DLD1 (cell line): ENCODE measurements around the gene ASZ1.

Experiments
- in situ Hi-C: cut with HindIII; loops from 2 replicates; pipeline ENCODE4 v1.10.0; 2017; ENCODE audit warnings: low sequenced_read_pairs

ASZ1 gene

GRCh38 chr7:117403737-117404136 lies 23.6 kb downstream of the ASZ1 start:
- in situ Hi-C loops: no loop called here

GRCh38 chr7:117402109-117402508 lies 25.2 kb downstream of the ASZ1 start:
- in situ Hi-C loops: no loop called here

- in situ Hi-C loops: no loop called here
Observed at GRCh38 chr7:117401293-117402002, 25.8 kb downstream of the ASZ1 start.

- in situ Hi-C loops: no loop called here
Observed at GRCh38 chr7:117399820-117400422, 27.4 kb downstream of the ASZ1 start.

- in situ Hi-C loops: no loop called here
Observed at GRCh38 chr7:117395743-117396142, 31.6 kb downstream of the ASZ1 start.

GRCh38 chr7:117393781-117394180 lies 33.5 kb downstream of the ASZ1 start:
- in situ Hi-C loops: no loop called here

- in situ Hi-C loops: no loop called here
Observed at GRCh38 chr7:117389871-117390270, 37.4 kb downstream of the ASZ1 start.

- in situ Hi-C loops: no loop called here
Observed at GRCh38 chr7:117386110-117386706, 41.1 kb downstream of the ASZ1 start.

GRCh38 chr7:117385363-117386109 lies 41.8 kb downstream of the ASZ1 start:
- in situ Hi-C loops: no loop called here

GRCh38 chr7:117384688-117385362 lies 42.5 kb downstream of the ASZ1 start:
- in situ Hi-C loops: no loop called here

GRCh38 chr7:117383483-117384189 lies 43.7 kb downstream of the ASZ1 start:
- in situ Hi-C loops: no loop called here

GRCh38 chr7:117383046-117383445 lies 44.2 kb downstream of the ASZ1 start:
- in situ Hi-C loops: no loop called here

GRCh38 chr7:117381362-117381761 lies 45.9 kb downstream of the ASZ1 start:
- in situ Hi-C loops: no loop called here

- in situ Hi-C loops: no loop called here
Observed at GRCh38 chr7:117375380-117375779, 51.9 kb downstream of the ASZ1 start.

- in situ Hi-C loops: no loop called here
Observed at GRCh38 chr7:117372073-117372472, 55.2 kb downstream of the ASZ1 start.

- in situ Hi-C loops: no loop called here
Observed at GRCh38 chr7:117364339-117365080, 62.8 kb downstream of the ASZ1 start.

GRCh38 chr7:117362294-117362888 lies 64.9 kb downstream of the ASZ1 start:
- in situ Hi-C loops: no loop called here

- in situ Hi-C loops: no loop called here
Observed at GRCh38 chr7:117350027-117350426, 77.3 kb downstream of the ASZ1 start.

GRCh38 chr7:117349570-117349969 lies 77.7 kb downstream of the ASZ1 start:
- in situ Hi-C loops: no loop called here
